Fibroblast of skin of right quadriceps (primary cell): ENCODE data around the gene ANXA5.
"Not testable (repeated sequence)": the region's sequence is repeated elsewhere in the genome, so short reads cannot be mapped to it uniquely, and the experiment has no call there.

Source experiments
- DNase-seq: peaks from one replicate; pipeline ENCODE4 v3.0.0-alpha.2; 2013

Gene ANXA5

GRCh38 chr4:121696581-121697461 lies at the start of gene ANXA5:
ANXA5 (minus strand) TSS chr4:121696980; CDS start chr4:121696589, 391 bp downstream.
- DNase-seq: peak; percentile 91

- DNase-seq: no peak
Observed at GRCh38 chr4:121742794-121743193, 46.0 kb upstream of the ANXA5 start.

GRCh38 chr4:121741751-121742150 lies 45.0 kb upstream of the ANXA5 start:
- DNase-seq: no peak

- no peak for DNase-seq
Observed at GRCh38 chr4:121740796-121741409, 44.1 kb upstream of the ANXA5 start.

GRCh38 chr4:121739575-121739974 lies 42.8 kb upstream of the ANXA5 start:
- no peak for DNase-seq

- peak; percentile 69 for DNase-seq
Observed at GRCh38 chr4:121738780-121739535, 42.2 kb upstream of the ANXA5 start.

GRCh38 chr4:121737846-121738554 lies 41.2 kb upstream of the ANXA5 start:
- no peak for DNase-seq

GRCh38 chr4:121736735-121737351 lies 40.1 kb upstream of the ANXA5 start:
- DNase-seq: peak; percentile 66

- no peak for DNase-seq
Observed at GRCh38 chr4:121734571-121734970, 37.8 kb upstream of the ANXA5 start.

GRCh38 chr4:121733942-121734341 lies 37.2 kb upstream of the ANXA5 start:
- no peak for DNase-seq

GRCh38 chr4:121729753-121730152 lies 33.0 kb upstream of the ANXA5 start:
- DNase-seq: not testable (repeated sequence)

GRCh38 chr4:121728798-121729226 lies 32.0 kb upstream of the ANXA5 start:
- peak; percentile 95 for DNase-seq

- peak; percentile 96 for DNase-seq
Observed at GRCh38 chr4:121728066-121728465, 31.3 kb upstream of the ANXA5 start.

- DNase-seq: peak; percentile 74
Observed at GRCh38 chr4:121726642-121727268, 30.0 kb upstream of the ANXA5 start.

GRCh38 chr4:121724671-121725070 lies 27.9 kb upstream of the ANXA5 start:
- DNase-seq: no peak

- no peak for DNase-seq
Observed at GRCh38 chr4:121721700-121722099, 24.9 kb upstream of the ANXA5 start.

GRCh38 chr4:121720109-121720508 lies 23.3 kb upstream of the ANXA5 start:
- peak; percentile 74 for DNase-seq

GRCh38 chr4:121717680-121718237 lies 21.0 kb upstream of the ANXA5 start:
- peak; percentile 46 for DNase-seq

- DNase-seq: no peak
Observed at GRCh38 chr4:121714548-121714947, 17.8 kb upstream of the ANXA5 start.

- no peak for DNase-seq
Observed at GRCh38 chr4:121712783-121713182, 16.0 kb upstream of the ANXA5 start.

GRCh38 chr4:121712001-121712651 lies 15.3 kb upstream of the ANXA5 start:
- DNase-seq: no peak
